ENCODE results near the gene FBXL15.

GRCh38 chr10:102435529-102436233, 15.0 kb downstream of the FBXL15 start:
- TF ChIP-seq CTCF (IDR thresholded peaks at IDR 0.05; ENCODE audit: extremely low read depth in 1 of 2, insufficient read depth in 1 of 2, low read depth in 1 of 2, low read length in 2 of 2) (no peak), POLR2A (IDR thresholded peaks at IDR 0.05; ENCODE audit: low read depth, low read length) (no peak), EZH2 (IDR thresholded peaks at IDR 0.05; ENCODE audit: borderline replicate concordance, low read depth, low read length, severe bottlenecking) (no peak), JUN (IDR thresholded peaks at IDR 0.05; ENCODE audit: borderline replicate concordance, insufficient read depth, insufficient read length, low read depth) (no peak), POLR2AphosphoS5 (IDR thresholded peaks at IDR 0.05; ENCODE audit: insufficient read depth, low read depth, low read length) (no peak), MAX (IDR thresholded peaks at IDR 0.05; ENCODE audit: insufficient read depth, insufficient read length) (no peak), FOS (IDR thresholded peaks at IDR 0.05; ENCODE audit: borderline replicate concordance, insufficient read depth, low read length) (no peak), GATA2 (IDR thresholded peaks at IDR 0.05; ENCODE audit: insufficient read depth, insufficient read length, low read depth, low read length) (no peak)
